Measurements from ENCODE around the gene PLXNA4. TPM values are rescaled to one million over a fixed set of nuclear protein-coding genes. Genes with fewer than 3 reads are reported as not detected.

Gene PLXNA4
- total and polyA plus RNA-seq, 4 donors = 0.63 to 4.6 (median 2.1) TPM

DNA sequence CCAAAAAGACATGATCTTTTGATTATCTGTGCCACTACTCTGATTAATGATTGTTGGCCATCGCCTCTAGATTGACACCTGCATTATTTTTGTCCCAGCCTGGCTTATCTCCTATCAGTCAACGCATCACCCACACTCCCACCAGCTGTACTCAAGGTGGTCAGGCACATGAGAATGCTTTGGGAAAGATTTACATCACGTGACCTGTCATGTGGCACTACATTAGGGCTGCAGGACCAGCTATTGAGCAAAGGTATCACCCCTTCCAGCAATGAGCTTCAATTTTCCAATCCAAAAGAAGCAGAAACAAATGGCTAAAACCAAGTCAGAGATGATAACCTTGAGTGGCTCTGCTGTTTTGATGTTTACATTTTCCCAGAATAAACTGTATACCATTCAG lies 204.3 kb downstream of the PLXNA4 start:
- no peak overlapping the region for H3K4me3 ChIP-seq
- TF ChIP-seq CTCF (IDR thresholded peaks at IDR 0.05; ENCODE audit: control extremely low read depth, extremely low read depth) = no peak
- H3K27ac ChIP-seq (ENCODE audit: low read depth in 1 of 2, low read length in 1 of 2) = no peak overlapping the region
- peaks cover 0 to 3% (median 0%) of the 10 kb centered on the region in 4 donors for H3K9me3 ChIP-seq (ENCODE audit: control insufficient read depth in 4 of 4, insufficient read depth in 3 of 4, low read length in 3 of 4)
- DNase-seq (no peak), ATAC-seq (ENCODE audit: insufficient read depth, low FRiP score) (no peak)
- peaks cover 0 to 12% (median 5%) of the 10 kb centered on the region in 5 donors for H3K4me1 ChIP-seq (ENCODE audit: control insufficient read depth in 5 of 5, insufficient read depth in 5 of 5, low read length in 5 of 5)
- peaks cover 0 to 8% (median 0%) of the 10 kb centered on the region in 3 donors for H3K27me3 ChIP-seq (ENCODE audit: control insufficient read depth in 3 of 3, insufficient read depth in 3 of 3, low read length in 2 of 3)
- no peak overlapping the region for H3K9ac ChIP-seq (ENCODE audit: insufficient read depth in 1 of 2, low read length in 2 of 2)
- no peaks in the 10 kb centered on the region for H3K36me3 ChIP-seq (ENCODE audit: control insufficient read depth in 4 of 4, insufficient read depth in 4 of 4, low read length in 4 of 4)
- WGBS, 2 donors = 84 to 87% methylated on average over 3 of the region's 3 CpGs

DNA sequence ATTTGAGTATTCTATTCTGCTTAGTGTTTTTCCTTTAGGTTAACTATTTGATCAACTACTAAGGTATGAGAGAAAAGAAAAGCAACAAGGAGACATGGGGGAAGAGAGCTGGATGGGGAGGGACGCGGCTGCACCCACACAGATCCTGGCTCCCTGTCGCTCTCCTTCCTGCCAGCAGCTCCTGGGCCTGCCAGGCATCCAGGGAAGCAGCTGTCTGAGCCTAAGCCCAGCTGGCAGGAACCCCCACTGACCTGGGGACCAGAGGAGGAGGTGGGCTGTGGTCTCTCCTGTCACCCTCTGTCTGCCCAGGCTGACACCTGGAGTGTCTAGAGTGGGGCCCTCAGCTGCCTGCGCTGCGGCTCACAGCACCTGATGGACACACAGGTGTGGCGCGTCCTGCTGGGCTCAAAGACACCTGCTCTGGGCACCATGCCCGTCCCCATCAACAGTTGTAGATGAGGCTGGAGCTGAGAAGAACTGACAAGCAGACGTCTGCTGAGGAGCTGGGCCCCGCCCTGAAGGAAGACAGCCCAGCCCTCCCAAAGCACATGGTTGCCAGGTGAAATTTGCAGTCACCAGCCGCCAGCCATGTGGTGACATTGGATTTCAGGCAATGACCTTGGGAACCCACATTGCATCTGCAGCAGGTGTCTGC lies 207.9 kb downstream of the PLXNA4 start:
- WGBS, 2 donors = 89 to 94% methylated on average over 11 of the region's 11 CpGs
- H3K9ac ChIP-seq (ENCODE audit: insufficient read depth in 1 of 2, low read length in 2 of 2) = no peak overlapping the region
- DNase-seq = no peak
- H3K27me3 ChIP-seq (ENCODE audit: control insufficient read depth in 3 of 3, insufficient read depth in 3 of 3, low read length in 2 of 3) = peaks cover 0 to 17% (median 2%) of the 10 kb centered on the region in 3 donors
- ATAC-seq (ENCODE audit: insufficient read depth, low FRiP score) = no peak
- H3K9me3 ChIP-seq (ENCODE audit: control insufficient read depth in 4 of 4, insufficient read depth in 3 of 4, low read length in 3 of 4) = peaks cover 0 to 2% (median 0%) of the 10 kb centered on the region in 4 donors
- H3K27ac ChIP-seq (ENCODE audit: low read depth in 1 of 2, low read length in 1 of 2) = no peak overlapping the region
- no peak overlapping the region for H3K4me3 ChIP-seq
- H3K4me1 ChIP-seq (ENCODE audit: control insufficient read depth in 5 of 5, insufficient read depth in 5 of 5, low read length in 5 of 5) = peaks cover 0 to 3% (median 0%) of the 10 kb centered on the region in 5 donors
- no peak for TF ChIP-seq CTCF (IDR thresholded peaks at IDR 0.05; ENCODE audit: control extremely low read depth, extremely low read depth)
- H3K36me3 ChIP-seq (ENCODE audit: control insufficient read depth in 4 of 4, insufficient read depth in 4 of 4, low read length in 4 of 4) = no peaks in the 10 kb centered on the region

DNA sequence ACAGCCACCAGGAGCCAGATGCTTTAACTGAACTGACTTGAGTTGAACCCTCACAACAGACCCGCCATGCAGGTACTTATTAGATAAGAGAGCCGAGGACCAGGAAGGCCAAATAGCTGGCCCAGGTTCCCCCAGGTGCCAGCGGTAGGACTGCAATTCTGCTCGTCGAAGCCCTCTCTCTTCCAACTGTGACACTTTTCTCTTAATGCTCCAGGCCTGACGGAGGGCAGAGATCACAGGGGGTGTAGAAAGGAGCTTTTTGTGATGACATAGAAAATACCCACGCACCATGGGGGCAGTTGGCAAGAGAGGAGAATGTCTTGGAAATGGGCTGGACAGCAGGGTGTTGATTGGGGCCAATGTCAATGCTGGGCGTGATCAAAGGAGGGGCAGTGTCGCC lies 208.5 kb downstream of the PLXNA4 start:
- no peak overlapping the region for H3K27ac ChIP-seq (ENCODE audit: low read depth in 1 of 2, low read length in 1 of 2)
- H3K36me3 ChIP-seq (ENCODE audit: control insufficient read depth in 4 of 4, insufficient read depth in 4 of 4, low read length in 4 of 4) = no peaks in the 10 kb centered on the region
- H3K4me1 ChIP-seq (ENCODE audit: control insufficient read depth in 5 of 5, insufficient read depth in 5 of 5, low read length in 5 of 5) = peaks cover 0 to 3% (median 0%) of the 10 kb centered on the region in 5 donors
- WGBS, 2 donors = 91 to 93% methylated on average over 9 of the region's 9 CpGs
- H3K27me3 ChIP-seq (ENCODE audit: control insufficient read depth in 3 of 3, insufficient read depth in 3 of 3, low read length in 2 of 3) = peaks cover 0 to 17% (median 2%) of the 10 kb centered on the region in 3 donors
- H3K9ac ChIP-seq (ENCODE audit: insufficient read depth in 1 of 2, low read length in 2 of 2) = no peak overlapping the region
- TF ChIP-seq CTCF (IDR thresholded peaks at IDR 0.05; ENCODE audit: control extremely low read depth, extremely low read depth) = no peak
- ATAC-seq (ENCODE audit: insufficient read depth, low FRiP score) = no peak
- no peak overlapping the region for H3K4me3 ChIP-seq
- H3K9me3 ChIP-seq (ENCODE audit: control insufficient read depth in 4 of 4, insufficient read depth in 3 of 4, low read length in 3 of 4) = peaks cover 0 to 2% (median 0%) of the 10 kb centered on the region in 4 donors
- DNase-seq = no peak
